Activated CD4-positive, alpha-beta T cell treated with anti-CD3 and anti-CD28 coated beads for 36 hours (primary cell): Measurements from ENCODE around the gene ARHGEF11. TPM values are rescaled to one million over a fixed set of nuclear protein-coding genes. Genes with fewer than 3 reads are reported as not detected.

Experiments used
- ATAC-seq: fragments of 200-7000 bp; cut with Tn5 transposase; one replicate; pipeline ENCODE4 v1.10.0; 2021; ENCODE audit warnings: mild to moderate bottlenecking, moderate library complexity
- CTCF ChIA-PET: fragments of 350-600 bp; sonication (Branson Sonifier 250); formaldehyde crosslinking; loops from one replicate; lab custom pipeline; 2021; ENCODE audit warnings: antibody characterized with exemption; lab: Charles Lee
- POLR2A ChIA-PET: fragments of 350-600 bp; sonication (Branson Sonifier 250); formaldehyde crosslinking; loops from one replicate; lab custom pipeline; 2021; ENCODE audit warnings: antibody characterized with exemption, inconsistent platforms; lab: Charles Lee
- DNase-seq: peaks from one replicate; pipeline ENCODE4 v3.0.0-alpha.2; 2020
- H3K27ac Mint-ChIP-seq: one replicate; pipeline ENCODE4 v1.8.0; 2021; ENCODE audit warnings: mixed read lengths
- H3K27me3 Mint-ChIP-seq: one replicate; pipeline ENCODE4 v1.8.0; 2021; ENCODE audit warnings: mixed read lengths
- H3K36me3 Mint-ChIP-seq: one replicate; pipeline ENCODE4 v1.8.0; 2021; ENCODE audit warnings: low read depth, mixed read lengths
- H3K4me1 Mint-ChIP-seq: one replicate; pipeline ENCODE4 v1.8.0; 2021; ENCODE audit warnings: mixed read lengths
- H3K4me3 Mint-ChIP-seq: one replicate; pipeline ENCODE4 v1.8.0; 2021; ENCODE audit warnings: mild to moderate bottlenecking, moderate library complexity, mixed read lengths
- H3K9me3 Mint-ChIP-seq: one replicate; pipeline ENCODE4 v1.8.0; 2021; ENCODE audit warnings: low read depth, mixed read lengths
- intact Hi-C, 2 experiments: fragments of 100-400 bp; cut with DNase I in 1 of 2; cut with micrococcal nuclease in 1 of 2; formaldehyde crosslinking; loops; one replicate each; pipeline versions ENCODE4 v1.14.2 to v1.15.1; 2022 to 2024; cut with DNase I, micrococcal nuclease
- total RNA-seq, 2 experiments: library from RNA; stranded (reverse); gene quantifications; one replicate each; pipeline ENCODE4 v1.2.3, GENCODE V29; 2021

ARHGEF11 gene
- total RNA-seq, 2 experiments from 2014 or later: 3.5 to 4.8 TPM

GRCh38 chr1:156973417-156973816 is 72.1 kb downstream of the ARHGEF11 start:
- no peaks in the 10 kb centered on the region for H3K36me3 Mint-ChIP-seq
- ChIA-PET CTCF (interaction anchor here (1.5 kb wide), 1 partner anchor 284 kb away, joined by 3 read pairs; no protein-coding TSS in a partner anchor), POLR2A (no interaction called here)
- no peak overlapping the region for H3K27ac Mint-ChIP-seq
- intact Hi-C loops: no loop called here
- ATAC-seq: no peak
- H3K4me1 Mint-ChIP-seq: no peaks in the 10 kb centered on the region
- H3K4me3 Mint-ChIP-seq: no peak overlapping the region
- no peaks in the 10 kb centered on the region for H3K9me3 Mint-ChIP-seq
- no peak for DNase-seq
- peaks cover 7% of the 10 kb centered on the region for H3K27me3 Mint-ChIP-seq

GRCh38 chr1:156970017-156970416 is 75.5 kb downstream of the ARHGEF11 start:
- no peaks in the 10 kb centered on the region for H3K36me3 Mint-ChIP-seq
- POLR2A ChIA-PET: no interaction called here
- H3K4me1 Mint-ChIP-seq: no peaks in the 10 kb centered on the region
- no peak overlapping the region for H3K27ac Mint-ChIP-seq
- DNase-seq (no peak), ATAC-seq (no peak)
- no peak overlapping the region for H3K4me3 Mint-ChIP-seq
- intact Hi-C loops: no loop called here
- no peaks in the 10 kb centered on the region for H3K9me3 Mint-ChIP-seq
- H3K27me3 Mint-ChIP-seq: peaks cover 4% of the 10 kb centered on the region
- CTCF ChIA-PET: interaction anchor here (0.7 to 1.4 kb wide), 5 partner anchors 10 to 108 kb away, joined by 3 to 4 read pairs (median 3); no protein-coding TSS in a partner anchor

- no peaks in the 10 kb centered on the region for H3K4me1 Mint-ChIP-seq
- ATAC-seq: no peak
- DNase-seq: no peak
- ChIA-PET POLR2A (no interaction called here), CTCF (interaction anchor here (0.7 to 1.4 kb wide), 2 partner anchors 11 to 105 kb away, joined by 3 to 4 read pairs; no protein-coding TSS in a partner anchor)
- H3K36me3 Mint-ChIP-seq: no peaks in the 10 kb centered on the region
- no peak overlapping the region for H3K4me3 Mint-ChIP-seq
- intact Hi-C loops: no loop called here
- H3K27me3 Mint-ChIP-seq: peaks cover 2% of the 10 kb centered on the region
- H3K9me3 Mint-ChIP-seq: no peaks in the 10 kb centered on the region
- H3K27ac Mint-ChIP-seq: no peak overlapping the region
Measured at GRCh38 chr1:156969496-156969895, 76.0 kb downstream of the ARHGEF11 start.

- intact Hi-C loops: loop anchor here in 1 of 2 experiments (5.0 kb wide), 1 partner anchor 72 kb away; the partner anchor contains the start of gene PEAR1
Measured at GRCh38 chr1:156964441-156964840, 81.1 kb downstream of the ARHGEF11 start.

GRCh38 chr1:156963621-156964020 is 81.9 kb downstream of the ARHGEF11 start:
- no peaks in the 10 kb centered on the region for H3K9me3 Mint-ChIP-seq
- CTCF ChIA-PET: interaction anchor here (0.7 to 1.4 kb wide), 3 partner anchors 13 to 102 kb away, joined by 3 to 6 read pairs (median 4); no protein-coding TSS in a partner anchor
- DNase-seq (peak; percentile 58), ATAC-seq (peak; percentile 75)
- intact Hi-C loops: loop anchor here in 1 of 2 experiments (5.0 kb wide), 1 partner anchor 71 kb away; the partner anchor contains the start of gene PEAR1
- H3K27me3 Mint-ChIP-seq: no peaks in the 10 kb centered on the region
- H3K36me3 Mint-ChIP-seq: no peaks in the 10 kb centered on the region
- peaks cover 33% of the 10 kb centered on the region for H3K4me1 Mint-ChIP-seq
- H3K27ac Mint-ChIP-seq: peak overlapping the region; percentile 85
- H3K4me3 Mint-ChIP-seq: peak overlapping the region; percentile 65
- POLR2A ChIA-PET: no interaction called here

More at GRCh38 chr1:156964441-156964840, 81.1 kb downstream of the ARHGEF11 start:
- H3K27ac Mint-ChIP-seq: peak overlapping the region; percentile 85
- H3K27me3 Mint-ChIP-seq: peaks cover under 1% of the 10 kb centered on the region
- DNase-seq: no peak
- peaks cover 32% of the 10 kb centered on the region for H3K4me1 Mint-ChIP-seq
- H3K36me3 Mint-ChIP-seq: no peaks in the 10 kb centered on the region
- POLR2A ChIA-PET: no interaction called here
- no peaks in the 10 kb centered on the region for H3K9me3 Mint-ChIP-seq
- no peak overlapping the region for H3K4me3 Mint-ChIP-seq
- no peak for ATAC-seq
- CTCF ChIA-PET: interaction anchor here (0.9 to 1.4 kb wide), 2 partner anchors 37 to 74 kb away, joined by 3 to 6 read pairs; no protein-coding TSS in a partner anchor

GRCh38 chr1:156961709-156962108 is 83.8 kb downstream of the ARHGEF11 start:
- H3K27ac Mint-ChIP-seq: no peak overlapping the region
- no peaks in the 10 kb centered on the region for H3K36me3 Mint-ChIP-seq
- peaks cover 33% of the 10 kb centered on the region for H3K4me1 Mint-ChIP-seq
- CTCF ChIA-PET: interaction anchor here (0.8 to 1.4 kb wide), 3 partner anchors 49 to 272 kb away, joined by 3 read pairs; no protein-coding TSS in a partner anchor
- ATAC-seq: peak; percentile 91
- no peak overlapping the region for H3K4me3 Mint-ChIP-seq
- H3K9me3 Mint-ChIP-seq: no peaks in the 10 kb centered on the region
- POLR2A ChIA-PET: no interaction called here
- intact Hi-C loops: loop anchor here (1.0 to 5.0 kb wide), 2 partner anchors 69 kb away; partner anchors contain the start of gene PEAR1 (in 1 of the 2)
- DNase-seq: peak; percentile 67
- H3K27me3 Mint-ChIP-seq: no peaks in the 10 kb centered on the region

- Mint-ChIP-seq H3K27ac (no peak overlapping the region), H3K4me3 (no peak overlapping the region), H3K27me3 (no peaks in the 10 kb centered on the region), H3K4me1 (peaks cover 33% of the 10 kb centered on the region), H3K36me3 (no peaks in the 10 kb centered on the region), H3K9me3 (no peaks in the 10 kb centered on the region)
- intact Hi-C loops: loop anchor here in 1 of 2 experiments (5.0 kb wide), 1 partner anchor 68 kb away; the partner anchor contains the start of gene PEAR1
- ChIA-PET CTCF (interaction anchor here (0.7 to 1.1 kb wide), 6 partner anchors 9 to 130 kb away, joined by 3 to 4 read pairs (median 3); no protein-coding TSS in a partner anchor), POLR2A (no interaction called here)
- DNase-seq (no peak), ATAC-seq (no peak)
Measured at GRCh38 chr1:156959925-156960324, 85.6 kb downstream of the ARHGEF11 start.

GRCh38 chr1:156959414-156959813 is 86.1 kb downstream of the ARHGEF11 start:
- DNase-seq: no peak
- ChIA-PET POLR2A (no interaction called here), CTCF (interaction anchor here (0.7 to 1.1 kb wide), 5 partner anchors 9 to 131 kb away, joined by 3 to 4 read pairs (median 3); no protein-coding TSS in a partner anchor)
- peaks cover 3% of the 10 kb centered on the region for H3K36me3 Mint-ChIP-seq
- no peak for ATAC-seq
- no peak overlapping the region for H3K27ac Mint-ChIP-seq
- intact Hi-C loops: no loop called here
- no peaks in the 10 kb centered on the region for H3K27me3 Mint-ChIP-seq
- no peak overlapping the region for H3K4me3 Mint-ChIP-seq
- no peaks in the 10 kb centered on the region for H3K9me3 Mint-ChIP-seq
- H3K4me1 Mint-ChIP-seq: peaks cover 32% of the 10 kb centered on the region

- Mint-ChIP-seq H3K4me3 (no peak overlapping the region), H3K4me1 (peaks cover 21% of the 10 kb centered on the region), H3K27ac (no peak overlapping the region), H3K36me3 (peaks cover 3% of the 10 kb centered on the region), H3K27me3 (no peaks in the 10 kb centered on the region), H3K9me3 (no peaks in the 10 kb centered on the region)
- intact Hi-C loops: no loop called here
- ATAC-seq (no peak), DNase-seq (no peak)
- CTCF ChIA-PET: no interaction called here
- POLR2A ChIA-PET: no interaction called here
Measured at GRCh38 chr1:156958247-156958714, 87.3 kb downstream of the ARHGEF11 start.

GRCh38 chr1:156957634-156958033 is 87.9 kb downstream of the ARHGEF11 start:
- DNase-seq: no peak
- Mint-ChIP-seq H3K27ac (no peak overlapping the region), H3K9me3 (no peaks in the 10 kb centered on the region), H3K27me3 (no peaks in the 10 kb centered on the region), H3K36me3 (peaks cover 3% of the 10 kb centered on the region), H3K4me3 (no peak overlapping the region), H3K4me1 (peaks cover 15% of the 10 kb centered on the region)
- ATAC-seq: no peak
- intact Hi-C loops: no loop called here
- ChIA-PET CTCF (interaction anchor here (0.6 kb wide), 1 partner anchor 21 kb away, joined by 3 read pairs; no protein-coding TSS in a partner anchor), POLR2A (no interaction called here)

- Mint-ChIP-seq H3K4me3 (no peak overlapping the region), H3K4me1 (peaks cover 4% of the 10 kb centered on the region), H3K27me3 (no peaks in the 10 kb centered on the region), H3K27ac (no peak overlapping the region), H3K9me3 (no peaks in the 10 kb centered on the region), H3K36me3 (peaks cover 3% of the 10 kb centered on the region)
- DNase-seq: no peak
- ChIA-PET CTCF (interaction anchor here (0.6 to 1.6 kb wide), 3 partner anchors 11 to 100 kb away, joined by 3 read pairs; no protein-coding TSS in a partner anchor), POLR2A (no interaction called here)
- intact Hi-C loops: no loop called here
- ATAC-seq: no peak
Measured at GRCh38 chr1:156956333-156956732, 89.2 kb downstream of the ARHGEF11 start.
